GM23338 (cell line): ENCODE data around the gene ELOB. TPM values are rescaled to one million over a fixed set of nuclear protein-coding genes. Genes with fewer than 3 reads are reported as not detected.

Source experiments
- ATAC-seq: fragments of 200-7000 bp; cut with Tn5 transposase; 3 replicates; pipeline ENCODE4 v1.9.1; 2020
- DNase-seq: peaks from one replicate; pipeline ENCODE4 v3.0.0-alpha.2; 2015; ENCODE audit warnings: low spot score
- H2AFZ ChIP-seq: fragments of 200-600 bp; sonication (generic); 2 replicates; pipeline ENCODE4 v1.8.0; 2016; ENCODE audit warnings: antibody characterized with exemption, mild to moderate bottlenecking, moderate library complexity
- H3F3A ChIP-seq: fragments of 200-600 bp; sonication (generic); replicated peaks from 2 replicates; pipeline ENCODE4 v1.8.0; 2017; ENCODE audit warnings: antibody characterized with exemption, mixed run types, low read depth
- H3K27ac ChIP-seq: fragments of 200-600 bp; sonication (generic); 2 replicates; pipeline ENCODE4 v1.6.1; 2016; ENCODE audit warnings: low read depth
- H3K27me3 ChIP-seq: fragments of 200-600 bp; sonication (generic); 2 replicates; pipeline ENCODE4 v1.8.0; 2016; ENCODE audit warnings: mild to moderate bottlenecking, mixed run types, moderate library complexity; ENCODE audit not compliant: insufficient read depth
- H3K36me3 ChIP-seq: fragments of 200-600 bp; sonication (generic); 2 replicates; pipeline ENCODE4 v1.8.0; 2016; ENCODE audit warnings: mild to moderate bottlenecking; ENCODE audit not compliant: insufficient read depth
- H3K4me1 ChIP-seq: fragments of 200-600 bp; sonication (generic); 2 replicates; pipeline ENCODE4 v1.8.0; 2016; ENCODE audit warnings: mild to moderate bottlenecking, moderate library complexity; ENCODE audit not compliant: insufficient read depth
- H3K4me2 ChIP-seq: fragments of 200-600 bp; sonication (generic); 2 replicates; pipeline ENCODE4 v1.7.1; 2017; ENCODE audit warnings: mixed run types
- H3K4me3 ChIP-seq: fragments of 200-600 bp; sonication (generic); 2 replicates; pipeline ENCODE4 v1.6.1; 2016; ENCODE audit warnings: mixed run types
- H3K79me2 ChIP-seq: fragments of 200-600 bp; sonication (generic); replicated peaks from 2 replicates; pipeline ENCODE4 v1.8.0; 2017; ENCODE audit warnings: mild to moderate bottlenecking; ENCODE audit not compliant: insufficient read depth
- H3K9me2 ChIP-seq: fragments of 200-600 bp; sonication (generic); 2 replicates; pipeline ENCODE4 v1.8.0; 2017; ENCODE audit not compliant: insufficient read depth
- H4K20me1 ChIP-seq: fragments of 200-600 bp; sonication (generic); replicated peaks from 2 replicates; pipeline ENCODE4 v1.8.0; 2017; ENCODE audit warnings: mild to moderate bottlenecking; ENCODE audit not compliant: insufficient read depth
- H3K27ac Mint-ChIP-seq: 2 replicates; pipeline ENCODE4 v1.8.0; 2020; ENCODE audit warnings: inconsistent platforms, mild to moderate bottlenecking, moderate library complexity, mixed read lengths
- H3K27me3 Mint-ChIP-seq: 3 replicates; pipeline ENCODE4 v1.8.0; 2022; ENCODE audit warnings: low read depth, mild to moderate bottlenecking, moderate library complexity, mixed read lengths, inconsistent platforms; ENCODE audit not compliant: insufficient read depth, poor library complexity
- H3K36me3 Mint-ChIP-seq: 3 replicates; pipeline ENCODE4 v1.8.0; 2021; ENCODE audit warnings: low read depth, mild to moderate bottlenecking, inconsistent platforms, moderate library complexity, mixed read lengths
- H3K4me1 Mint-ChIP-seq: 3 replicates; pipeline ENCODE4 v1.8.0; 2020; ENCODE audit warnings: mild to moderate bottlenecking, inconsistent platforms, mixed read lengths
- H3K4me3 Mint-ChIP-seq: 3 replicates; pipeline ENCODE4 v1.8.0; 2021; ENCODE audit warnings: moderate library complexity, mild to moderate bottlenecking, inconsistent platforms, mixed read lengths
- H3K9me3 Mint-ChIP-seq: 3 replicates; pipeline ENCODE4 v1.8.0; 2020; ENCODE audit warnings: moderate library complexity, mild to moderate bottlenecking, inconsistent platforms, mixed read lengths
- CREB1 ChIP-seq: fragments of 250-450 bp; sonication (Bioruptor Pico); IDR thresholded peaks from 2 replicates; pipeline ENCODE4 v1.5.0; 2020; ENCODE audit warnings: low read depth, mild to moderate bottlenecking, moderate library complexity
- CTCF ChIP-seq, 2 experiments: fragments of 200-600 bp in 1 of 2; sonication (generic) in 1 of 2; conservative IDR thresholded peaks; 2 replicates each; pipeline versions ENCODE4 v1.5.1 to v1.6.1; 2016 to 2017; ENCODE audit warnings: antibody characterized with exemption in 2 of 2, low read depth in 2 of 2, mild to moderate bottlenecking in 2 of 2, moderate library complexity in 1 of 2
- ETS1 ChIP-seq: IDR thresholded peaks from 2 replicates; pipeline ENCODE4 v1.6.1; 2016; ENCODE audit warnings: antibody characterized with exemption
- EZH2 ChIP-seq: fragments of 200-600 bp; sonication (generic); IDR thresholded peaks from one replicate; pipeline ENCODE4 v1.8.0; 2017; ENCODE audit warnings: antibody characterized with exemption, mild to moderate bottlenecking, low read depth; ENCODE audit not compliant: unreplicated experiment
- EZH2phosphoT487 ChIP-seq: fragments of 200-600 bp; sonication (generic); IDR thresholded peaks from one replicate; pipeline ENCODE4 v1.8.1; 2018; ENCODE audit warnings: antibody characterized with exemption; ENCODE audit not compliant: unreplicated experiment
- JUNB ChIP-seq: IDR thresholded peaks from one replicate; pipeline ENCODE4 v1.6.1; 2016; ENCODE audit warnings: antibody characterized with exemption; ENCODE audit not compliant: unreplicated experiment
- STAT1 ChIP-seq: IDR thresholded peaks from one replicate; pipeline ENCODE4 v1.6.1; 2016; ENCODE audit warnings: antibody characterized with exemption; ENCODE audit not compliant: unreplicated experiment
- ZNF114 ChIP-seq: fragments of 250-450 bp; sonication (Bioruptor Pico); IDR thresholded peaks from 2 replicates; pipeline ENCODE4 v1.5.0; 2020; ENCODE audit warnings: mild to moderate bottlenecking, moderate library complexity
- ZNF331 ChIP-seq: fragments of 250-450 bp; sonication (Bioruptor Pico); IDR thresholded peaks from 2 replicates; pipeline ENCODE4 v1.5.0; 2020; ENCODE audit warnings: low read depth, mild to moderate bottlenecking, moderate library complexity
- ZNF462 ChIP-seq: fragments of 250-450 bp; sonication (Bioruptor Pico); IDR thresholded peaks from 2 replicates; pipeline ENCODE4 v1.5.0; 2020; ENCODE audit warnings: mild to moderate bottlenecking, moderate library complexity
- polyA plus RNA-seq: library from polyadenylated mRNA; unstranded; fragments of >200 nt; fragmentation: Nextera tagmentation; extraction: Ambion mirVana; gene quantifications from 2 replicates; pipeline ENCODE4 v1.2.1, GENCODE V29; 2016
- total RNA-seq: library from RNA; depleted of rRNA; stranded (reverse); fragments of >200 nt; shearing (Covaris generic); gene quantifications from 2 replicates; pipeline ENCODE4 v1.2.3, GENCODE V29; 2014

The ELOB gene
- total and polyA plus RNA-seq, 2 experiments from 2014 or later: 278 to 756 TPM

- H3K27ac Mint-ChIP-seq: no peak overlapping the region; the same call in 1 of the 2 replicates
- Histone ChIP-seq H4K20me1 (no peaks in the 10 kb centered on the region), H3K9me2 (no peaks in the 10 kb centered on the region), H2AFZ (no peak overlapping the region), H3K36me3 (no peaks in the 10 kb centered on the region), H3F3A (no peaks in the 10 kb centered on the region), H3K4me1 (no peaks in the 10 kb centered on the region), H3K79me2 (no peaks in the 10 kb centered on the region), H3K4me3 (no peak overlapping the region), H3K27me3 (no peaks in the 10 kb centered on the region), H3K4me2 (no peak overlapping the region), H3K27ac (no peak overlapping the region)
- H3K4me1 Mint-ChIP-seq: no peaks in the 10 kb centered on the region
- no peaks in the 10 kb centered on the region for H3K9me3 Mint-ChIP-seq
- H3K36me3 Mint-ChIP-seq: no peaks in the 10 kb centered on the region
- H3K27me3 Mint-ChIP-seq: peaks cover 4% of the 10 kb centered on the region
- no peak for TF ChIP-seq JUNB
- DNase-seq: no peak
- no peak overlapping the region for H3K4me3 Mint-ChIP-seq
- no peak for ATAC-seq
These were observed 41.3 kb upstream of the ELOB start for GRCh38 chr16:2818272-2818876.

- H3K4me1 ChIP-seq: no peaks in the 10 kb centered on the region
- peaks cover 4% of the 10 kb centered on the region for H3K27me3 Mint-ChIP-seq
- no peak overlapping the region for H3K27ac Mint-ChIP-seq
- H3K4me3 Mint-ChIP-seq: no peak overlapping the region
- H3K4me2 ChIP-seq: no peak overlapping the region
- no peaks in the 10 kb centered on the region for H3K36me3 ChIP-seq
- no peaks in the 10 kb centered on the region for H3F3A ChIP-seq
- H3K9me3 Mint-ChIP-seq: no peaks in the 10 kb centered on the region
- ATAC-seq (no peak), DNase-seq (no peak)
- H4K20me1 ChIP-seq: no peaks in the 10 kb centered on the region
- H3K9me2 ChIP-seq: no peaks in the 10 kb centered on the region
- no peaks in the 10 kb centered on the region for H3K4me1 Mint-ChIP-seq
- no peaks in the 10 kb centered on the region for H3K27me3 ChIP-seq
- H3K27ac ChIP-seq: no peak overlapping the region
- H2AFZ ChIP-seq: peak overlapping the region; percentile 56; the same call in 1 of the 2 replicates
- H3K79me2 ChIP-seq: no peaks in the 10 kb centered on the region
- H3K36me3 Mint-ChIP-seq: no peaks in the 10 kb centered on the region
- H3K4me3 ChIP-seq: no peak overlapping the region
- no peak for TF ChIP-seq ZNF331 (CRISPR knock-in tag)
- TF ChIP-seq CREB1 (CRISPR knock-in tag): no peak
- TF ChIP-seq ZNF114 (CRISPR knock-in tag): no peak
- TF ChIP-seq ETS1: no peak
- no peak for TF ChIP-seq EZH2phosphoT487
- TF ChIP-seq JUNB: no peak
- no peak for TF ChIP-seq EZH2
- no peak for TF ChIP-seq STAT1
- no peak for TF ChIP-seq ZNF462
- TF ChIP-seq CTCF (conservative IDR thresholded peaks at IDR 0.05; ENCODE audit: low read depth in 2 of 2): no peak
These were observed 40.5 kb upstream of the ELOB start for GRCh38 chr16:2817340-2818271.
